Fibroblast of gingiva (primary cell): ENCODE results near the gene SPSB1.

Experiments used
- DNase-seq: peaks from one replicate; pipeline ENCODE4 v3.0.0-alpha.2; 2011; ENCODE audit warnings: low read depth

SPSB1 gene

DNA sequence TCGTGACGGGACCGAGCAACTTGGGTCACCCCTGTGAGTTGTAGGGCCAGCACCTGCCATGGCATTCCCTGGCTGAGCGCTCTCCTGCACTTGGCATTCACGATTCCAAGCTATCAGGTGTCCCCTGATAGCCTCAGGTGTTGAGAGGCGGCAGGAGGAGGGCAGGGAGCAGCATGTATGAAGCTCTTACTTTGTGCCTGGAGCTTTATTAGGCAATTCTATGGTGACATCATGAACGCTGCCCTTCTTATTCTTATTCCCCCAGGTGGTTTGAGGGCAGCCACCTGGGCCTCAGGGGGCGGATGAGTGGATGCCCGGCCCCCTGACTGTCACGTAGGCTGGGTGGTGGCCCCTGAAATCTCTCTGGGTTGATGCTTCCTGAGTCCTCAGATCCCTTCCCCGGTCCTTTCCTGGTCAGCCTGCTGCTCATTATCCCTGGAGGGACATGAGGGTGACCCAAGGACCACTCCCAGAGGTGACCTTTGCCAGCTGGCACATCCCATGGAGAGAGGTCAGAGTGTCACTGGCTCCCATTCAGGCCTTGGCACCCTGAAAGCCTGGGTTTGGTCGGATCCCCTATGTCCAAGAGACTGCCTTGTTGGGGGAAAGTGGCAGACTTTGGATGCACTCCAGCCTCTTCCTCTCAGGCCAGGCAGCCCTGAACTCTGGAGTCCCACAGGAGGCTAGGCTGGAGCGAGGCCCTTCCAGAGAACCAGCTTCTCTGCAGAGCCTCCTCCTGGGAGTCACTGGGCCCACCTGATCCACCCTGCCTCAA lies 51.9 kb downstream of the SPSB1 start:
- no peak for DNase-seq

GRCh38 chr1:9345471-9345870 lies 52.8 kb downstream of the SPSB1 start:
- DNase-seq: no peak

GRCh38 chr1:9345922-9346321 lies 53.2 kb downstream of the SPSB1 start:
- DNase-seq: no peak

GRCh38 chr1:9346566-9346965 lies 53.9 kb downstream of the SPSB1 start:
- no peak for DNase-seq

GRCh38 chr1:9347095-9347850 lies 54.6 kb downstream of the SPSB1 start:
- DNase-seq: no peak

DNA sequence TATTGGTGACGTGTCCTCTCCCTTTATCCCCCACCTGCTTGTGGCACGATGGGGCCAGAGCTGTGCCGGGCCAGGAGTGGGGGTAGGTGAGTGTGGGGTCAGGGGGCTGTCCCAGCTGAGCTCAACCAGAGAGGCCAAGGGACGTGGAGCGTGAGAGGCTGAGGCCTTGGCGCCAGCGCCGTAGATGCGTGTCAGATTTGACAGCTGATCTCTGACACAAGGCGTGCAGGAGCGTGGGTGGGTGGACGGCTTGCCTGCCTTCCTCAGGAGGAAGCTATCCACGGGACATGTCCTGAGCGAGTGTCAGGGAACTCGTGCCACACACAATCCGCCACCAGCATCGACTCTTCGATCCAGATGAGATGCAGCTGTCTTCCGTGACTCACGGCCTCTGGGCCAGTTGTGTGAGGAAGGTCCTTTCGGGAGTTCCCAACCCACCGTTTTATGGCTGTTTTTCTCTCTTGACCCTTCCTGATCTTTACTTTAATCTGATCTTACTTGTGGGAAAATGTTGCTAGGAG lies 56.7 kb downstream of the SPSB1 start:
- DNase-seq: no peak

DNA sequence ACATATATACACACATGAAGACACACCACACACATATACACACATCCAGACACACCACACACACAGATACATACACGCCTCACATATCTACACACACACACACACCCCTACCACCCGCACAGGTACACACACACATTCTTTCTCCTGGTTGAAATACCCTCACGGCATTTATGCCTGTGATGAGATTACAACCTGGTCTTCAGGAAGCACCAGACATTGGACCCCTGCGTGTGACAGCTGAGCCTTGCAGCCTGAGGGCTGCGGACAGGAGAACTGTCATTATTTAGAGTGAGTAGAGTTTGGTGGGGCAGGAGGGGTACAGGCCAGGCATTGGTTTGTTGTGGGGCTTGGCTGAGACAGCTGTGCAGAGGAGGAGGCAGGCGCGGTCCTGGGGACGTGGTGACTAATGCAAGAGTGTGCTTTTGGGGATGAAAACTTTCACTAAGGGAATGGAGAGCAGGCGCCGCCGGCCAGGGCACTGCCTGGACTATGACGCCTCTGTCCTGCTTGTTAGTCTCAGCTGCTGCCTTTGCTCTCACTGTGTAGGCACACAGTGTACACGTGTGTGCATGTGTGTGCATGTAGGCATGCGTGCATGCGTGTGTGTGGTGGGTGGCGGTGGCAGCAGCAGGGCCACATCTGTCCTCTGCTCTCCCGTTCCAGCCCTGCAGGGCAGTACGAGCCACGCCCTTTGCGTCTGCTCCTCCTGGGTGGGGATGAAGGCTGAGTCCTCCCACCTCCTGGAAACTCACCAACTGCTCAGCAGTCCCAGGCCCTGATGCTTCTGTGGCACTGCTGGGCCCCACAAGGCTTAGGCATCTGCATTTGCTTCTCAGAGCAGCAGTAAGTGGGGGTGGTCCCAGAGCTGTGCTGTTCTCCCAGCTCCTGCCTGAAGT lies 57.6 kb downstream of the SPSB1 start:
- peak; percentile 43 for DNase-seq

- DNase-seq: no peak
These were observed 58.3 kb downstream of the SPSB1 start for GRCh38 chr1:9350960-9351359.

- DNase-seq: no peak
These were observed 59.1 kb downstream of the SPSB1 start for GRCh38 chr1:9351654-9352271.

- no peak for DNase-seq
These were observed 59.9 kb downstream of the SPSB1 start for GRCh38 chr1:9352377-9353134.

- DNase-seq: no peak
These were observed 62.8 kb downstream of the SPSB1 start for GRCh38 chr1:9355503-9355902.

- no peak for DNase-seq
These were observed 63.3 kb downstream of the SPSB1 start for GRCh38 chr1:9356021-9356420.

GRCh38 chr1:9356829-9357466 lies 64.3 kb downstream of the SPSB1 start:
- no peak for DNase-seq

DNA sequence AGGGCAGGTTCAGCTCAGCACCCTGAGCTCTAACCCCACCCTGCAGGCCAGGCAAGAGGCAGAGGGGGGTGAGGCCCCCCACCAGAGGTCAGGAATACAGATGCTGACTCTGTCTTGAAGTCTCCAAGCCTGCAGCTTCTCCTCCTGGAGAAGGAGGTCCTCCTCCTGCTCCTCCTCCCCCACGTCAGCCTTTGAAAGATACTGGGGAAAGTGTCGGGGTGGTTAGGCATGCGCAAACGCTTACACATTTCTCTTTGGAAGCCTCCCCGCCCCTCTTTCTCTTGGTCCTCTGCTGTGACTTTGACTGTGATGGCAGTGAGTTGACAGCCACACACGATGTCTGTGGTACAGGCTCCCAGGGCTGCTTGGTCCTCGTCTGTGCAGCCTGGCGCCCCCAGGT lies 65.3 kb downstream of the SPSB1 start:
- no peak for DNase-seq

- no peak for DNase-seq
These were observed 67.8 kb downstream of the SPSB1 start for GRCh38 chr1:9360371-9361064.

DNA sequence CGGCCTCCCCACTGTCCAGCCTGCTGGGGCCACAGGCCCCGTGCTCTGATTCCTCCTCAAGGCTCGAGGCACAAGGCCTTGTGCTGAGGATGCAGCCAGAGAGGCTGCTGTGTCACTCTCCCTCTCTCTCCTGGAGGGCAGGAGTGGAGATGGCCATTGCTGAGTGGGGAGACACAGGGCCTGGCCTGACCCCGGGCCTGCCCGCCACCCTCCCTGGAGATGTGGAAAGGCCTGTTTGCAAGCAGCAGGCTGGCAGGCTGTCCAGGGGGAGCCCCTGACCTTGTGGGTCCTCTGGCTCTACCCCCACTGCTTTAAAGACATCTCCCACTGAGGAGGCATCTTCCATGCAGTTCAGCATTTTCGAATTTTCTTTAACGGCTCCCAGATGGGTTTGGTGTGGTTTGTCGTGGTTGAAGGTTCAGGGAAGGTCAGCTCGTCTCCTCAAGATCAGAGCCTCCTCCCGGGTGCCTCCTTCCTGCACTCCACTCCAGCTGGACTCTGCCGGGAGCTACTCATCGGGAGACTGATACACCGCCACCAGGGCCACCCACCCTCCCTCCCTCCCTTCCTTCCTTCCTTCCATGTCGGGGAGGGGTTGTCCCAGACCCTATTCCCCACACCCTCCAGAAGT lies 69.1 kb downstream of the SPSB1 start:
- DNase-seq: no peak

DNA sequence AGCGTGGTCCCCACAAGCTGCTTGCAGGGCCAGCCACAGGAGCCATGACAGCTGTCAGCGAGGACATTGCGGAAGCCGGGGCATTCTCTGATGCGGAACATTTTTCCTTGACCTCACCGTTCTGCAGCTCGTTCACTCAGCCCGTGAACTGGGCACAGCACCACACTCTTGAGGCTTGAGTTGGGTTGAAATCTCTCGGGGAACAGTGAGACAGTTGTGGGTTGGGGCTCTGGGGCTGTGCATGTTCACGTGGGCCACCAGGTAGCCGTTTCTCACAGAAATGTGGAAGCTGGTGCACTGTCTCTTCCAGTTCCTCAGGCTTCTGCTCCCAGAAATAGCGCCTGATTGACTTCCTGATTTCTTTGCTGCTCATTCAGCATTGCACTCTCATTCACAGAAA lies 69.8 kb downstream of the SPSB1 start:
- no peak for DNase-seq

DNA sequence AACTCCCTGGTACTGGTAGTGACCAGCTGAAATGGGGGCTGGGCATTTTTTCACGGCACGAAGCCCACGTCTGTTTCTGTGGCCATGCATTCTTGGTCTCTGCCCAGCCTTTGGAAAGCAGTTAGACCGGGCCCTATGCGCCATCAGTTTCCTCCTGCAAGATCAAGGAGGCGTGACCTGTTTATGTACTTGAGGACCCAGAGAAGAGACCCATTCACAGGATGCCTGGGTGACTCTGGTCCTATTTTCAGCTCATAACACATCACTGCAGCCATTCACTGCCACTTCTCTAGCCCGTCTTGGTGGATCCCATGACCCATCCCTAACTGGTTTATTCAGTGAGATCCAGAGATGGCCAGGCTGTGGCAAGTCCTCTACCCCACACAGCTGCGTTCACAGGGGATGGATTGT lies 70.4 kb downstream of the SPSB1 start:
- no peak for DNase-seq

- DNase-seq: no peak
These were observed 73.6 kb downstream of the SPSB1 start for GRCh38 chr1:9366298-9366697.
